Forelimb muscle (tissue), 1 donor: Measurements from ENCODE around the gene ZFYVE1. TPM values are rescaled to one million over a fixed set of nuclear protein-coding genes. Genes with fewer than 3 reads are reported as not detected.
"Not testable (repeated sequence)": the region's sequence is repeated elsewhere in the genome, so short reads cannot be mapped to it uniquely, and the experiment has no call there.

Experiments used
- DNase-seq: peaks from one replicate; pipeline ENCODE4 v3.0.0-alpha.2; 2013; ENCODE audit warnings: low read depth
- polyA plus RNA-seq: library from polyadenylated mRNA; unstranded; fragments of 120-200 nt; gene quantifications from one replicate; pipeline ENCODE4 v1.2.1, GENCODE V29; 2013; ENCODE audit not compliant: insufficient read length

The ZFYVE1 gene
- 13.9 TPM for polyA plus RNA-seq

- DNase-seq = peak; percentile 98
Observed at GRCh38 chr14:73026845-73027542, at the start of gene ZFYVE1. Gene ZFYVE1, minus strand, starts transcription at chr14:73027106. Its CDS starts 2,598 bp downstream, at chr14:73024508.

GRCh38 chr14:73069585-73069984, 42.7 kb upstream of the ZFYVE1 start:
- DNase-seq = no peak

GRCh38 chr14:73058922-73059673, 32.2 kb upstream of the ZFYVE1 start:
- DNase-seq = no peak

GRCh38 chr14:73058224-73058921, 31.5 kb upstream of the ZFYVE1 start, which contains the start of gene RBM25:
Gene RBM25, plus strand, starts transcription at chr14:73058534. Its CDS starts 13,108 bp downstream, at chr14:73071642.
- DNase-seq = peak; percentile 98

- no peak for DNase-seq
Observed at GRCh38 chr14:73057944-73058223, 31.0 kb upstream of the ZFYVE1 start.

GRCh38 chr14:73055251-73055650, 28.3 kb upstream of the ZFYVE1 start:
- no peak for DNase-seq

- no peak for DNase-seq
Observed at GRCh38 chr14:73049428-73049827, 22.5 kb upstream of the ZFYVE1 start.

GRCh38 chr14:73047808-73048207, 20.9 kb upstream of the ZFYVE1 start:
- no peak for DNase-seq

GRCh38 chr14:73036706-73037450, 10.0 kb upstream of the ZFYVE1 start:
- DNase-seq = not testable (repeated sequence)

- no peak for DNase-seq
Observed at GRCh38 chr14:73027984-73028383, 1.1 kb upstream of the ZFYVE1 start.

GRCh38 chr14:73027546-73027945, 640 bp upstream of the ZFYVE1 start:
- DNase-seq = no peak

GRCh38 chr14:73026243-73026844, 562 bp downstream of the ZFYVE1 start:
- no peak for DNase-seq

GRCh38 chr14:73025544-73025943, 1.4 kb downstream of the ZFYVE1 start:
- DNase-seq = no peak

GRCh38 chr14:73022051-73022450, 4.9 kb downstream of the ZFYVE1 start:
- DNase-seq = no peak

GRCh38 chr14:73016011-73016410, 10.9 kb downstream of the ZFYVE1 start:
- DNase-seq = not testable (repeated sequence)

- DNase-seq = not testable (repeated sequence)
Observed at GRCh38 chr14:73015552-73015951, 11.4 kb downstream of the ZFYVE1 start.

- no peak for DNase-seq
Observed at GRCh38 chr14:73014105-73014504, 12.8 kb downstream of the ZFYVE1 start.

GRCh38 chr14:73011189-73011588, 15.7 kb downstream of the ZFYVE1 start:
- not testable (repeated sequence) for DNase-seq

GRCh38 chr14:73008501-73008900, 18.4 kb downstream of the ZFYVE1 start:
- DNase-seq = peak; percentile 16

GRCh38 chr14:73007835-73008234, 19.1 kb downstream of the ZFYVE1 start:
- DNase-seq = no peak

- DNase-seq = not testable (repeated sequence)
Observed at GRCh38 chr14:73004641-73005040, 22.3 kb downstream of the ZFYVE1 start.
